ENCODE results near the gene ITGBL1. TPM values are rescaled to one million over a fixed set of nuclear protein-coding genes. Genes with fewer than 3 reads are reported as not detected.
A peak's percentile ranks its signal among the peaks of the same experiment; 100 is the strongest.

The ITGBL1 gene
- total and polyA plus RNA-seq, 2 of the 8 experiments (the other 6 are each of a cell fraction or from before 2014, with no cell fraction given): not detected

DNA sequence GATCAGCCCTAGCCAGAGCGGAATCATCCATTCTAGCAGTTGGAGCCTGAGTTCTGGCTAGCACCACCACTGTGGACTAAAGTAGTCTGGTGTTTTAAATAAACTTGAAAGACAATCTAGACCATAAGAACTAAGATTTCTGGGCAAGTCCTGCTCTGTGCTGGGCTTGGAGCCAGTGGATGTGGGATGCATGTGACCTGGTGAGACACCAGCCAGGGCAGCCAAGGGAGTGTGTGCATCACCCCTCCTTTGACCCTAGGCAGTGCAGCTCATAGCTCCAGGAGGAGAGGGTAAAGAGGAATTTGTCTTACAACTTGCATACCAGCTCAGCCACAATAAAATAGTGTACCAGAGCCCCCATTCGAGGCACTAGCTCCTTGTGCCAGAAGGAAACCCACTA lies 21.0 kb downstream of the ITGBL1 start:
- H3K23me2 ChIP-seq (ENCODE audit: low read depth, low read length): no peaks in the 10 kb centered on the region
- H3K18ac ChIP-seq (ENCODE audit: extremely low read depth, low read length): no peak overlapping the region
- DNase-seq (ENCODE audit: low read depth in 1 of 2, low spot score in 2 of 2) (no peak), FAIRE-seq (no peak)
- no peaks in the 10 kb centered on the region for H3K9me3 ChIP-seq (ENCODE audit: insufficient read depth in 2 of 2, low read depth in 1 of 2, low read length in 1 of 2)
- no peak overlapping the region for H3K4me2 ChIP-seq (ENCODE audit: insufficient read depth in 1 of 2, low read depth in 2 of 2, low read length in 2 of 2)
- H2BK120ac ChIP-seq (replicated peaks; ENCODE audit: low read depth, low read length): no peak overlapping the region
- H2BK12ac ChIP-seq (ENCODE audit: low read depth, low read length): no peak overlapping the region
- H4K5ac ChIP-seq (ENCODE audit: insufficient read length, low read depth, low read length): no peak overlapping the region
- H4K8ac ChIP-seq (ENCODE audit: extremely low read depth, insufficient read depth, low read length): no peak overlapping the region
- H2BK15ac ChIP-seq (ENCODE audit: low read length): peak overlapping the region; percentile 54; the same call in 1 of the 2 replicates
- H3K79me1 ChIP-seq (ENCODE audit: low read depth, low read length): no peaks in the 10 kb centered on the region
- no peak overlapping the region for H3K4me3 ChIP-seq (ENCODE audit: extremely low read depth in 1 of 4, insufficient read depth in 2 of 4, low read depth in 3 of 4, low read length in 4 of 4)
- no peaks in the 10 kb centered on the region for H4K20me1 ChIP-seq (replicated peaks in 1 of 2; ENCODE audit: control insufficient read depth in 1 of 2, insufficient read depth in 2 of 2, low read length in 2 of 2)
- H3K27me3 ChIP-seq (replicated peaks in 1 of 4; ENCODE audit: control insufficient read depth in 3 of 4, extremely low read depth in 1 of 4, insufficient read depth in 3 of 4, low read length in 3 of 4): no peaks in the 10 kb centered on the region
- ChIA-PET CTCF (ENCODE audit: partially characterized antibody) (interaction anchor here (0.9 to 13.4 kb wide), 9 partner anchors 10 to 1868 kb away, joined by 3 to 206 read pairs (median 3); no protein-coding TSS in a partner anchor), POLR2A (ENCODE audit: partially characterized antibody) (interaction anchor here (1.4 kb wide), 1 partner anchor 323 kb away, joined by 4 read pairs; no protein-coding TSS in a partner anchor)
- no peak overlapping the region for H3K56ac ChIP-seq (replicated peaks; ENCODE audit: insufficient read length, low read depth, low read length)
- peaks cover 0 to 4% (median 0%) of the 10 kb centered on the region in 4 experiments; a peak in 4 of 7 replicates for H3K4me1 ChIP-seq (replicated peaks in 1 of 4; ENCODE audit: control insufficient read depth in 3 of 4, insufficient read depth in 4 of 4, low read length in 3 of 4)
- no peak overlapping the region for H3K23ac ChIP-seq (ENCODE audit: insufficient read length)
- H3K79me2 ChIP-seq (ENCODE audit: control insufficient read depth in 1 of 2, insufficient read depth in 2 of 2, low read length in 2 of 2): no peaks in the 10 kb centered on the region
- H4K91ac ChIP-seq (replicated peaks; ENCODE audit: insufficient read length, low read length): no peak overlapping the region
- H3K9ac ChIP-seq (replicated peaks in 1 of 4; ENCODE audit: extremely low read depth in 1 of 4, low read depth in 3 of 4, low read length in 3 of 4): no peak overlapping the region
- H3K4ac ChIP-seq (replicated peaks; ENCODE audit: insufficient read length, low read depth, low read length): no peak overlapping the region
- WGBS, 2 experiments (ENCODE audit: extremely low coverage in 1 of 2, insufficient coverage in 1 of 2, insufficient read length in 1 of 2, insufficient replicate concordance in 2 of 2, low coverage in 1 of 2, low lambda C conversion rate in 2 of 2, missing lambda C conversion rate in 1 of 2): 86% methylated on average over 2 of the region's 2 CpGs; no CpG with 5 or more reads in 1 of the 2 experiments
- no peak overlapping the region for H2AFZ ChIP-seq (ENCODE audit: low read length)
- H2BK20ac ChIP-seq (ENCODE audit: low read length): no peak overlapping the region
- no peaks in the 10 kb centered on the region for H3K36me3 ChIP-seq (ENCODE audit: control insufficient read depth in 2 of 4, insufficient read depth in 4 of 4, low read length in 3 of 4)
- TF ChIP-seq TAF7 (optimal IDR thresholded peaks at IDR 0.05; ENCODE audit: borderline replicate concordance, low read depth, low read length) (no peak), CBX5 (IDR thresholded peaks at IDR 0.05; ENCODE audit: low read depth, low read length) (no peak), ZNF274 (IDR thresholded peaks at IDR 0.05; ENCODE audit: borderline replicate concordance, extremely low read depth, low read length) (no peak), KDM4A (IDR thresholded peaks at IDR 0.05; ENCODE audit: low read depth, low read length, severe bottlenecking) (no peak), JUN (IDR thresholded peaks at IDR 0.05; ENCODE audit: low read depth, low read length) (no peak), NRF1 (IDR thresholded peaks at IDR 0.05; ENCODE audit: low read depth, low read length) (no peak), CHD2 (IDR thresholded peaks at IDR 0.05; ENCODE audit: low read length) (no peak), SIN3A (conservative IDR thresholded peaks at IDR 0.05 in 1 of 2, IDR thresholded peaks at IDR 0.05 in 1 of 2; ENCODE audit: low read depth in 1 of 2, low read length in 2 of 2) (no peak), HDAC2 (IDR thresholded peaks at IDR 0.05; ENCODE audit: borderline replicate concordance in 1 of 2, low read depth in 2 of 2, low read length in 2 of 2) (no peak), TBP (IDR thresholded peaks at IDR 0.05; ENCODE audit: low read depth, low read length) (no peak), TCF12 (IDR thresholded peaks at IDR 0.05; ENCODE audit: low read depth, low read length) (no peak), KDM5A (IDR thresholded peaks at IDR 0.05; ENCODE audit: low read length) (no peak), POLR2AphosphoS5 (IDR thresholded peaks at IDR 0.05; ENCODE audit: low read depth, low read length) (no peak)
- no peak overlapping the region for H2AK5ac ChIP-seq (ENCODE audit: low read depth, low read length)
- H3K14ac ChIP-seq (ENCODE audit: insufficient read length): no peak overlapping the region
- no peak overlapping the region for H2BK5ac ChIP-seq (ENCODE audit: low read depth, low read length)
- H3K27ac ChIP-seq (ENCODE audit: low read depth, low read length): no peak overlapping the region
